ENCODE measurements around the gene SCN7A. TPM values are rescaled to one million over a fixed set of nuclear protein-coding genes. Genes with fewer than 3 reads are reported as not detected.
A peak's percentile ranks its signal among the peaks of the same experiment; 100 is the strongest.

The SCN7A gene
- total and polyA plus RNA-seq, 2 of the 4 experiments (the other 2 are of a cell fraction), result 0.39 to 0.90 TPM

GRCh38 chr2:166360906-166361305 is 133.1 kb downstream of the SCN7A start:
- H3K27me3 ChIP-seq (ENCODE audit: control insufficient read depth, insufficient read depth, low read length), result no peaks in the 10 kb centered on the region
- H4K20me1 ChIP-seq (ENCODE audit: insufficient read depth, low read length), result no peaks in the 10 kb centered on the region
- no peak overlapping the region for H2BK20ac ChIP-seq (ENCODE audit: low read depth, low read length)
- no peak overlapping the region for H3K4me2 ChIP-seq (ENCODE audit: low read depth, low read length)
- H4K91ac ChIP-seq (ENCODE audit: insufficient read depth, low read depth, low read length), result no peak overlapping the region
- H4K5ac ChIP-seq (ENCODE audit: low read depth, low read length), result no peak overlapping the region
- no peak overlapping the region for H2AK9ac ChIP-seq (replicated peaks; ENCODE audit: low read depth, low read length, poor library complexity)
- POLR2A ChIA-PET (ENCODE audit: unreplicated experiment), result no interaction called here
- no peak overlapping the region for H3K4me3 ChIP-seq (ENCODE audit: insufficient read depth, low read depth, low read length)
- H3K9me3 ChIP-seq (ENCODE audit: control insufficient read depth, insufficient read depth, low read length), result no peaks in the 10 kb centered on the region
- no peak overlapping the region for H2BK15ac ChIP-seq (ENCODE audit: low read depth, low read length)
- no peak overlapping the region for H4K8ac ChIP-seq (ENCODE audit: low read depth in 2 of 2, low read length in 2 of 2)
- DNase-seq (no peak), ATAC-seq (ENCODE audit: low read depth) (no peak)
- H3K4me1 ChIP-seq (ENCODE audit: control insufficient read depth, insufficient read depth, low read length), result peaks cover 5% of the 10 kb centered on the region
- peaks cover 9 to 33% of the 10 kb centered on the region in 2 experiments for H3K79me1 ChIP-seq (ENCODE audit: low read depth in 1 of 2, low read length in 2 of 2)
- H3K9me1 ChIP-seq (ENCODE audit: insufficient read depth, low read length), result no peaks in the 10 kb centered on the region
- dilution Hi-C loops (cut with HindIII; ENCODE audit: low sequenced_read_pairs, unreplicated experiment) (no loop called here), in situ Hi-C loops (cut with MboI; ENCODE audit: low sequenced_read_pairs) (no loop called here), intact Hi-C loops (cut with micrococcal nuclease) (loop anchor here (1.0 to 5.0 kb wide), 3 partner anchors 44 to 155 kb away; no protein-coding TSS in a partner anchor)
- no peak overlapping the region for H3K27ac ChIP-seq (ENCODE audit: insufficient read depth, low read length)
- H3K14ac ChIP-seq (replicated peaks; ENCODE audit: low read depth, low read length), result no peak overlapping the region
- no peak overlapping the region for H3K18ac ChIP-seq (ENCODE audit: low read depth, low read length)
- no peak overlapping the region for H2AFZ ChIP-seq (replicated peaks; ENCODE audit: low read length, poor library complexity)
- H3K9ac ChIP-seq (ENCODE audit: low read depth, low read length), result no peak overlapping the region
- H3K36me3 ChIP-seq (ENCODE audit: control insufficient read depth, insufficient read depth, low read length), result no peaks in the 10 kb centered on the region
- no peak overlapping the region for H2AK5ac ChIP-seq (ENCODE audit: low read depth, low read length)
- TF ChIP-seq SMC3 (IDR thresholded peaks at IDR 0.05; ENCODE audit: low read depth, low read length) (no peak), CEBPB (IDR thresholded peaks at IDR 0.05; ENCODE audit: low read depth, low read length) (no peak), RAD21 (IDR thresholded peaks at IDR 0.05; ENCODE audit: low read length) (no peak), MXI1 (IDR thresholded peaks at IDR 0.05; ENCODE audit: borderline replicate concordance, low read depth, low read length) (no peak), CTCF (conservative IDR thresholded peaks at IDR 0.05; ENCODE audit: low read depth, low read length) (no peak), MAFK (IDR thresholded peaks at IDR 0.05; ENCODE audit: low read depth, low read length) (no peak), BHLHE40 (IDR thresholded peaks at IDR 0.05; ENCODE audit: low read depth, low read length) (no peak), RCOR1 (IDR thresholded peaks at IDR 0.05; ENCODE audit: insufficient replicate concordance, low read length) (no peak), NFE2L2 (IDR thresholded peaks at IDR 0.05; ENCODE audit: low read depth, low read length) (no peak)
- H3K56ac ChIP-seq (ENCODE audit: extremely low read depth, insufficient read depth, low read length), result no peak overlapping the region
- H3K23ac ChIP-seq (ENCODE audit: low read depth, low read length), result 0 out of 2 replicates have a peak overlapping the region, but pooled peaks have one; percentile 67
- no peak overlapping the region for H2BK120ac ChIP-seq (ENCODE audit: low read depth, low read length)
- no TSS peak for BruUV-seq (replicated peaks)
- H3K4ac ChIP-seq (ENCODE audit: low read depth, low read length), result no peak overlapping the region
- CTCF ChIA-PET, result interaction anchor here (0.6 to 1.7 kb wide), 5 partner anchors 9 to 45 kb away, joined by 3 to 11 read pairs (median 3); partner anchors contain the start of gene SCN9A
- no CpG with 5 or more reads among the region's 2 CpGs for WGBS, 2 experiments (ENCODE audit: extremely low coverage in 2 of 2, insufficient read length in 1 of 2)
- no peak overlapping the region for H2BK5ac ChIP-seq (ENCODE audit: low read depth, low read length, poor library complexity, severe bottlenecking)
